ENCODE results near the gene TMEM270. TPM values are rescaled to one million over a fixed set of nuclear protein-coding genes. Genes with fewer than 3 reads are reported as not detected.

Gene TMEM270
- total RNA-seq, 1 donor from 2014 or later: not detected

- Mint-ChIP-seq H3K36me3 (ENCODE audit: unreplicated experiment) (no peaks in the 10 kb centered on the region), H3K27me3 (ENCODE audit: unreplicated experiment) (peaks cover 7% of the 10 kb centered on the region), H3K27ac (ENCODE audit: unreplicated experiment) (no peak overlapping the region), H3K4me1 (ENCODE audit: low read depth, unreplicated experiment) (no peaks in the 10 kb centered on the region), H3K4me3 (ENCODE audit: unreplicated experiment) (no peak overlapping the region), H3K9me3 (ENCODE audit: unreplicated experiment) (no peaks in the 10 kb centered on the region)
- TF ChIP-seq CTCF (IDR thresholded peaks at IDR 0.05; ENCODE audit: partially characterized antibody, unreplicated experiment): no peak
- DNase-seq: no peak
These were observed 42.6 kb downstream of the TMEM270 start for GRCh38 chr7:73903321-73904218.

GRCh38 chr7:73904219-73905137 is 43.5 kb downstream of the TMEM270 start:
- Mint-ChIP-seq H3K27ac (ENCODE audit: unreplicated experiment) (no peak overlapping the region), H3K4me1 (ENCODE audit: low read depth, unreplicated experiment) (no peaks in the 10 kb centered on the region)

GRCh38 chr7:73905360-73905759 is 44.4 kb downstream of the TMEM270 start:
- Mint-ChIP-seq H3K27ac (ENCODE audit: unreplicated experiment) (no peak overlapping the region), H3K36me3 (ENCODE audit: unreplicated experiment) (no peaks in the 10 kb centered on the region), H3K4me3 (ENCODE audit: unreplicated experiment) (no peak overlapping the region), H3K4me1 (ENCODE audit: low read depth, unreplicated experiment) (no peaks in the 10 kb centered on the region), H3K27me3 (ENCODE audit: unreplicated experiment) (peaks cover 7% of the 10 kb centered on the region), H3K9me3 (ENCODE audit: unreplicated experiment) (no peaks in the 10 kb centered on the region)
- no peak for TF ChIP-seq CTCF (IDR thresholded peaks at IDR 0.05; ENCODE audit: partially characterized antibody, unreplicated experiment)
- DNase-seq: no peak

More at GRCh38 chr7:73904219-73905137, 43.5 kb downstream of the TMEM270 start:
- no peaks in the 10 kb centered on the region for H3K36me3 Mint-ChIP-seq (ENCODE audit: unreplicated experiment)
- TF ChIP-seq CTCF (IDR thresholded peaks at IDR 0.05; ENCODE audit: partially characterized antibody, unreplicated experiment): no peak
- H3K4me3 Mint-ChIP-seq (ENCODE audit: unreplicated experiment): no peak overlapping the region
- peaks cover 7% of the 10 kb centered on the region for H3K27me3 Mint-ChIP-seq (ENCODE audit: unreplicated experiment)
- no peaks in the 10 kb centered on the region for H3K9me3 Mint-ChIP-seq (ENCODE audit: unreplicated experiment)
- no peak for DNase-seq

- H3K27me3 Mint-ChIP-seq (ENCODE audit: unreplicated experiment): peaks cover 7% of the 10 kb centered on the region
- H3K4me3 Mint-ChIP-seq (ENCODE audit: unreplicated experiment): no peak overlapping the region
- no peaks in the 10 kb centered on the region for H3K36me3 Mint-ChIP-seq (ENCODE audit: unreplicated experiment)
- TF ChIP-seq CTCF (IDR thresholded peaks at IDR 0.05; ENCODE audit: partially characterized antibody, unreplicated experiment): no peak
- H3K4me1 Mint-ChIP-seq (ENCODE audit: low read depth, unreplicated experiment): no peaks in the 10 kb centered on the region
- H3K9me3 Mint-ChIP-seq (ENCODE audit: unreplicated experiment): peaks cover 2% of the 10 kb centered on the region
- DNase-seq: no peak
- no peak overlapping the region for H3K27ac Mint-ChIP-seq (ENCODE audit: unreplicated experiment)
These were observed 45.9 kb downstream of the TMEM270 start for GRCh38 chr7:73906874-73907273.
